OCI-LY7 (cell line): ENCODE data around the gene ZNRF3.

Source experiments
- EZH2phosphoT487 ChIP-seq: fragments of 200-600 bp; sonication (generic); IDR thresholded peaks from 2 replicates; pipeline ENCODE4 v1.6.1; 2018; ENCODE audit warnings: low read depth, borderline replicate concordance, mild to moderate bottlenecking, mixed run types, antibody characterized with exemption, low read length, moderate library complexity, mixed read lengths
- TF ChIP-seq, protein P1 (sequence below): fragments of 200-600 bp; sonication (generic); conservative IDR thresholded peaks from 2 replicates; pipeline ENCODE4 v1.5.1; 2014; ENCODE audit warnings: mild to moderate bottlenecking, antibody characterized with exemption, low read length, moderate library complexity, mixed read lengths

DNA sequence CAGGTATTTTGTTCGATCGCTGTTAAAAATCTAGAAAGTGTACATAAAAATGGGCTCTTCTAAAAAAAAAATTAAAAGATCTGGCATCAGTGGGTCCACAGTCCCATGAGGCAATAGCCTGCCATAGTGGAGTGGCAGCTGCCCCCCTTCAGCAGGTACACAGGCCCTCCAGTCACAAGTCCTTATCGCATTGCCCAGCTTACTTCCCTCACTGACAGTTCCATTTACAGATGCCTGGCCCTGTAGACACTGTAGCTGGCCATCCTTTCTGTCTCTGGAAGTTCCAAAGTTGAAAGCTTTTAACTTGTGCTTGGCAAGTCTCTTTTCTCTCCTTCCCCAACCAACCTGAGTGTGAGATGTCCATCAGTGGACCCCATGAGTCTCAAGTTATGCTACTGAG is 11.4 kb downstream of the ZNRF3 start:
- TF ChIP-seq, protein P1, sequence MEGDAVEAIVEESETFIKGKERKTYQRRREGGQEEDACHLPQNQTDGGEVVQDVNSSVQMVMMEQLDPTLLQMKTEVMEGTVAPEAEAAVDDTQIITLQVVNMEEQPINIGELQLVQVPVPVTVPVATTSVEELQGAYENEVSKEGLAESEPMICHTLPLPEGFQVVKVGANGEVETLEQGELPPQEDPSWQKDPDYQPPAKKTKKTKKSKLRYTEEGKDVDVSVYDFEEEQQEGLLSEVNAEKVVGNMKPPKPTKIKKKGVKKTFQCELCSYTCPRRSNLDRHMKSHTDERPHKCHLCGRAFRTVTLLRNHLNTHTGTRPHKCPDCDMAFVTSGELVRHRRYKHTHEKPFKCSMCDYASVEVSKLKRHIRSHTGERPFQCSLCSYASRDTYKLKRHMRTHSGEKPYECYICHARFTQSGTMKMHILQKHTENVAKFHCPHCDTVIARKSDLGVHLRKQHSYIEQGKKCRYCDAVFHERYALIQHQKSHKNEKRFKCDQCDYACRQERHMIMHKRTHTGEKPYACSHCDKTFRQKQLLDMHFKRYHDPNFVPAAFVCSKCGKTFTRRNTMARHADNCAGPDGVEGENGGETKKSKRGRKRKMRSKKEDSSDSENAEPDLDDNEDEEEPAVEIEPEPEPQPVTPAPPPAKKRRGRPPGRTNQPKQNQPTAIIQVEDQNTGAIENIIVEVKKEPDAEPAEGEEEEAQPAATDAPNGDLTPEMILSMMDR: no peak
- TF ChIP-seq EZH2phosphoT487: no peak
